GM21529 (cell line): ENCODE results near the gene IDH3G.

Experiments used
- ATAC-seq: cut with Tn5 transposase; IDR thresholded peaks from one replicate; pipeline ENCODE4 v1.9.1; 2021; ENCODE audit not compliant: unreplicated experiment

Gene IDH3G

GRCh38 chrX:153736071-153736820 lies 57.9 kb downstream of the IDH3G start:
- no peak for ATAC-seq
